Common myeloid progenitor, CD34-positive (primary cell): Measurements from ENCODE around the gene AQP12B.

Experiments
- CTCF ChIA-PET: fragments of 350-600 bp; sonication (Branson Sonifier 250); formaldehyde crosslinking; loops from one replicate; lab custom pipeline; 2021; ENCODE audit warnings: antibody characterized with exemption; lab: Charles Lee
- POLR2A ChIA-PET: fragments of 350-600 bp; sonication (Branson Sonifier 250); formaldehyde crosslinking; loops from one replicate; lab custom pipeline; 2021; ENCODE audit warnings: antibody characterized with exemption; lab: Charles Lee
- DNase-seq, 3 donors: peaks; one replicate each; pipeline versions ENCODE4 v3.0.0 to v3.0.0-alpha.2; 2013
- H3K27ac ChIP-seq, 2 experiments: 1 replicate in 1 of 2; 2 replicates in 1 of 2; pipeline ENCODE4 v1.7.0; 2013; ENCODE audit warnings: inconsistent platforms in 2 of 2, low read length in 2 of 2, mild to moderate bottlenecking in 2 of 2, low read depth in 1 of 2, moderate library complexity in 1 of 2; ENCODE audit not compliant: severe bottlenecking in 2 of 2, insufficient read depth in 1 of 2, poor library complexity in 1 of 2
- H3K27me3 ChIP-seq, 5 experiments: replicated peaks in 2 of 5; 1 replicate in 3 of 5; 2 replicates in 2 of 5; pipeline versions ENCODE4 v1.6.1 to v1.7.0; 2013; ENCODE audit warnings: low read length in 4 of 5, mild to moderate bottlenecking in 2 of 5, moderate library complexity in 2 of 5, inconsistent platforms in 1 of 5; ENCODE audit not compliant: insufficient read depth in 5 of 5, control insufficient read depth in 4 of 5
- H3K36me3 ChIP-seq, 4 experiments: 1 replicate in 2 of 4; 2 replicates in 2 of 4; pipeline versions ENCODE4 v1.6.1 to v1.7.0; 2013; ENCODE audit warnings: low read length in 3 of 4, control low read depth in 1 of 4, mild to moderate bottlenecking in 1 of 4; ENCODE audit not compliant: control insufficient read depth in 4 of 4, insufficient read depth in 4 of 4
- H3K4me1 ChIP-seq, 4 experiments: 1 replicate in 3 of 4; 2 replicates in 1 of 4; pipeline versions ENCODE4 v1.6.1 to v1.7.1; 2013; ENCODE audit warnings: low read length in 3 of 4, mild to moderate bottlenecking in 3 of 4, control low read depth in 1 of 4, inconsistent platforms in 1 of 4, moderate library complexity in 1 of 4; ENCODE audit not compliant: control insufficient read depth in 4 of 4, insufficient read depth in 4 of 4; ENCODE audit errors: control extremely low read depth in 1 of 4
- H3K4me3 ChIP-seq, 7 experiments: 1 replicate in 4 of 7; 2 replicates in 3 of 7; pipeline versions ENCODE4 v1.5.1 to v1.7.0; 2013; ENCODE audit warnings: mild to moderate bottlenecking in 7 of 7, low read length in 6 of 7, moderate library complexity in 6 of 7, inconsistent platforms in 2 of 7, low read depth in 2 of 7, control low read depth in 1 of 7; ENCODE audit not compliant: insufficient read depth in 4 of 7, control insufficient read depth in 1 of 7; ENCODE audit errors: extremely low read depth in 1 of 7
- H3K9me3 ChIP-seq, 5 experiments: 1 replicate in 4 of 5; 2 replicates in 1 of 5; pipeline versions ENCODE4 v1.6.1 to v1.7.1; 2013; ENCODE audit warnings: low read length in 4 of 5, mild to moderate bottlenecking in 2 of 5, inconsistent platforms in 1 of 5, low read depth in 1 of 5, moderate library complexity in 1 of 5; ENCODE audit not compliant: control insufficient read depth in 4 of 5, insufficient read depth in 2 of 5; ENCODE audit errors: control extremely low read depth in 1 of 5
- WGBS: methylation state at CpG from one replicate; pipeline ENCODE4 v1.1.5; 2013; ENCODE audit not compliant: insufficient coverage; 5-methylcytosine and 5-hydroxymethylcytosine counted together

Gene AQP12B

GRCh38 chr2:240712121-240712520 lies 29.4 kb upstream of the AQP12B start:
- ChIA-PET POLR2A (no interaction called here), CTCF (no interaction called here)
- Histone ChIP-seq H3K27ac (no peak overlapping the region), H3K27me3 (no peaks in the 10 kb centered on the region), H3K9me3 (no peaks in the 10 kb centered on the region), H3K4me3 (no peak overlapping the region), H3K4me1 (no peaks in the 10 kb centered on the region), H3K36me3 (no peaks in the 10 kb centered on the region)
- no peak for DNase-seq
- 99% methylated on average over 9 of the region's 9 CpGs for WGBS

- H3K4me1 ChIP-seq, result no peaks in the 10 kb centered on the region
- WGBS, result 100% methylated on average over 4 of the region's 5 CpGs
- CTCF ChIA-PET, result no interaction called here
- no peak overlapping the region for H3K4me3 ChIP-seq
- no peaks in the 10 kb centered on the region for H3K27me3 ChIP-seq
- POLR2A ChIA-PET, result no interaction called here
- H3K36me3 ChIP-seq, result no peaks in the 10 kb centered on the region
- no peaks in the 10 kb centered on the region for H3K9me3 ChIP-seq
- DNase-seq, result no peak
- H3K27ac ChIP-seq, result no peak overlapping the region
Measured at GRCh38 chr2:240711701-240712100, 29.0 kb upstream of the AQP12B start.

DNA sequence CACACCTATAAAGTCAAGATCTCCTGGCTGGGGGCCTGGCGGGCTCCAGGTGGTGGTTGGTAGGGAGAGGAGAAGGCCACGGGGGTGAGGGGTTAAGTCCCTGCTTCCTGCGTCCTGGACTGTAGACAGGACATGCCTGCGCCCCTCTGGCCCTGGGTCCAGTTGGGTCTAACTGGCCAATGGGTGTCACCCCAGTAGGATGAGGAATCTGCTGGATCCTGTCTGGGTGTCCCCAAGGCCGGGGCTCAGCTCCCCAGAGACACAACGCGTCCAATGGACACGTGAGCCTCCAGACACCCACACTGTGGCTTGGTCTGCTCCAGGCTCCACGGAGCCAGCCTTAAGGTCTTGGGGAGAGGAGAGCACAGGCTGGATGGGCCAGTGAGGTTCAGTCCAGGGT lies 28.6 kb upstream of the AQP12B start:
- H3K27ac ChIP-seq, result no peak overlapping the region
- ChIA-PET CTCF (no interaction called here), POLR2A (no interaction called here)
- WGBS, result 98% methylated on average over 7 of the region's 9 CpGs
- H3K27me3 ChIP-seq, result no peaks in the 10 kb centered on the region
- no peaks in the 10 kb centered on the region for H3K9me3 ChIP-seq
- H3K36me3 ChIP-seq, result no peaks in the 10 kb centered on the region
- H3K4me1 ChIP-seq, result no peaks in the 10 kb centered on the region
- H3K4me3 ChIP-seq, result no peak overlapping the region
- no peak for DNase-seq

DNA sequence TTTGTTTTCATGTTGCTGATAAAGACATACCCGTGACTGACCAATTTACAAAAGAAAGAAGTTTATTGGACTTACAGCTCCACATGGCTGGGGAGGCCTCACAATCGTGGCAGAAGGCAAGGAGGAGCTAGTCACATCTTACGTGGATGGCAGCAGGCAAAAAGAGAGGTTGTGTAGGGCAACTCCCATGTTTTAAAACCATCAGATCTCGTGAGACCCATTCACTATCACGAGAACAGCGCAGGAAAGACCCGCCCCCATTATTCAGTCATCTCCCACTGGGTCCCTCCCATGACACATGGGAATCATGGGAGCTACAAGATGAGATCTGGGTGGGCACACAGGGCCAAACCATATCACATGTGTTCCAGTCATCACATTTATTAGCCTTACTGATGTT lies 25.8 kb upstream of the AQP12B start:
- Histone ChIP-seq H3K4me1 (peaks cover 0 to 14% (median 11%) of the 10 kb centered on the region in 4 experiments), H3K4me3 (no peak overlapping the region), H3K27ac (no peak overlapping the region), H3K36me3 (no peaks in the 10 kb centered on the region), H3K27me3 (no peaks in the 10 kb centered on the region), H3K9me3 (no peaks in the 10 kb centered on the region)
- WGBS, result 78% methylated on average over 7 of the region's 7 CpGs
- no peak for DNase-seq
- ChIA-PET CTCF (no interaction called here), POLR2A (interaction anchor here (0.7 kb wide), 1 partner anchor 38 kb away, joined by 6 read pairs; no protein-coding TSS in a partner anchor)

DNA sequence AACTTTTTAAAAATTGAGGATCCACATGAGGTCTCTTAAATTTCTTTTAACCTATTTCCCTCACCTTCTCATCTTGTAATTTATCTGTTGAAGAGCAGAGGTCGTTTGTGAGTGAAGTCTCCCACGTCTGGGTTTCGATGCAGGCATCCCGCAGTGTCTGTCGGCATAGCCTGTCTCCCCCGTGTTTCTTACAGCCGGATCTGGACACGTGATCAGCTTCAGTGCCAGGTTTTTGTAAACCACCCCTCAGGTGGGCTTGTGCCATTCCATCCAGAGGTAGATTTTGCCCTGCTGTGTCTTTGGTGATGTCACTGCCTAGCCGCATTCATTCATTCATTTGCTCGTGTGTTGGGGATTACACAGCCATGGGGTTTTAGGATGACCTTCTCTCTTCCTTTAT lies 25.1 kb upstream of the AQP12B start:
- Histone ChIP-seq H3K27ac (no peak overlapping the region), H3K4me1 (peaks cover 0 to 14% (median 11%) of the 10 kb centered on the region in 4 experiments), H3K36me3 (no peaks in the 10 kb centered on the region), H3K9me3 (no peaks in the 10 kb centered on the region), H3K27me3 (no peaks in the 10 kb centered on the region), H3K4me3 (no peak overlapping the region)
- no peak for DNase-seq
- CTCF ChIA-PET, result no interaction called here
- POLR2A ChIA-PET, result no interaction called here
- 99% methylated on average over 10 of the region's 10 CpGs for WGBS

DNA sequence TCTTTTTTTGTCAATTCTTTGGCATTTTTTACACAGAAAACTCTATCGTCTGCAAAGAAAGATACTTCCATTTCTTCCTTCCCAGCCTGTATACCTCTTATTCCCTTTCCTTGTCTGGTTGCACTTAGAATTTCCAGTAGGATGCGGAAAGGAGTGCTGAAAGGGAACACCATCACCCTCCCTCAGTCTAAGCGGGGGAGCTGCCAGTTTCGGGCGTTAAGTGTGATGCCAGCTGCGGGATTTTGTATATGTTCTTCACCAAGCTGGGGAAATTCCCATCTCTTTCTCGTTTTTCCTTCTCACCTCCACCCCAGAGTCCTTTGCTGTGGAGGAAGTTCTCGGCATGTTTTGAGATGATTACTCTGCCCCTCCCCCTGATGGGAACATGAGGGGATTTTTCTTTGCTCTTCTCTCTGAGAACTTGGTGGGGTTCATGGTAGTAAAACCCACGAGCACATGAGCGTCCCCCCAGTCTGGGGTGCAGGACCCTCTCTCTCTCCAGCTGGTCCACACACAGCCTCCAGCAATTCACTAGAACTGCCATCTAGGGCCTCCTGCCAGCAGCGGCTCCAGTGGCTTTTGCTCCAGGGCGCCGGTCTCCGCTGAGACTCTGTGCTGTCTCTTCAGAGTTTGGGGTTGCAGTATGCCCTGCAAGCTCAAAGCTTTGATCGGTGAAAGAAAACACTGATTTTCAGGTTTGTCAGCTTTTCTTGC lies 24.5 kb upstream of the AQP12B start:
- Histone ChIP-seq H3K27me3 (no peaks in the 10 kb centered on the region), H3K27ac (no peak overlapping the region), H3K4me3 (no peak overlapping the region), H3K9me3 (no peaks in the 10 kb centered on the region), H3K36me3 (no peaks in the 10 kb centered on the region), H3K4me1 (peaks cover 0 to 14% (median 11%) of the 10 kb centered on the region in 4 experiments)
- DNase-seq, result no peak
- ChIA-PET CTCF (no interaction called here), POLR2A (no interaction called here)
- 90% methylated on average over 10 of the region's 15 CpGs for WGBS

GRCh38 chr2:240705204-240705791 lies 22.6 kb upstream of the AQP12B start:
- Histone ChIP-seq H3K27ac (no peak overlapping the region), H3K27me3 (no peaks in the 10 kb centered on the region), H3K36me3 (no peaks in the 10 kb centered on the region), H3K4me1 (peaks cover 0 to 14% (median 11%) of the 10 kb centered on the region in 4 experiments), H3K4me3 (peak overlapping the region in 3 of 7 experiments; percentile 45 to 68 (median 48)), H3K9me3 (no peaks in the 10 kb centered on the region)
- peak; percentile 17 to 73 (median 64) for DNase-seq
- ChIA-PET CTCF (interaction anchor here (0.8 kb wide), 1 partner anchor 473 kb away, joined by 3 read pairs; no protein-coding TSS in a partner anchor), POLR2A (no interaction called here)
- WGBS, result 9% methylated on average over 11 of the region's 12 CpGs
